ENCODE data around the gene RBPJL. TPM values are rescaled to one million over a fixed set of nuclear protein-coding genes. Genes with fewer than 3 reads are reported as not detected.
A peak's percentile ranks its signal among the peaks of the same experiment; 100 is the strongest.

Gene RBPJL
- total and polyA plus RNA-seq, 7 donors = 0.04 to 0.22 (median 0.04) TPM; not detected in 4

DNA sequence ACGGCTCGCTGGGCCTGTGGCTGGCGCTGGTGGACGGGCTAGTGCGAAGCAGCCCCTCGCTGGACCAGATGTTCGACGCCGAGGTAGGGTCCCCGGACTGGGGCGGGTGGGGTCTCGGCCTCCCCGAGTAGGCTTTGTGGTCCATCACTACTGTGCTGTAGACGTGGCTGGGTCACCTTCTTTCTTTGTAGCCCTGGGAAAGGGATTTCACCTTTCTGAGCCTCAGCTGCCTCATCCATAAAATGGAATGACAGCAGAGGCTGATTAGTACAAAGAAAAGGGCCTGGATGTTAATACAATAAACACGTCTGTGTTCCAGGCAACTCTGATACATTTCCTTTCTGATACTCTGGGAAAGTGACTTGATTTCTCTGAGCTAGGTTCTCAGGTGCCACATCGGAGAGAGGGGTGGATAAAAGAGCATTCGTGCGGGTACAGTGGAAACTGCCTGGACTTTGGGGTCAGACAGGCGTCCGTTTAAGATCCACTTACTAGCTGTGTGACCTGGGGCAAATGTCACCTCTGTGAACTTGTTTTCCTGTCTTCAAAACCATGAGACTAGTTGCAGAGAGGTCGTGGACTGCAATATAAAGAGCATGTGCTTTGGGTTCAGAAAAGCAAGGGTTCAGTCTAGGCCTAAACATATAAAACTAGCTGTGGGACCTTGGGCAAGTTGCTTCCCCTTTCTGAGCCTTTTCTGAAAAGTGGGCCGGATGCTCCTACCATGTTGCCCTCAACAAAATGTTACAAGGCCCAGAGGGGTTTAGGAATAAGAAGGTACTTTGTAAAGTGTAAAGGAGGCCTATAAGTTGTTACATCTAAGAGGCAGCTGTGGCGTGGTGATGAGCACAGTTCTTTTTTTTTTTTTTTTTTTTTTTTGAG, 57.2 kb downstream of the RBPJL start:
- Histone ChIP-seq H3K4me1 (peaks cover 32% of the 10 kb centered on the region), H3K27ac (peak overlapping the region; percentile 93), H3K9me3 (no peaks in the 10 kb centered on the region), H3K4me3 (peak overlapping the region; percentile 83), H3K36me3 (ENCODE audit: insufficient read depth in 1 of 2, low read depth in 1 of 2) (peaks cover 12 to 42% of the 10 kb centered on the region in 2 donors), H3K27me3 (ENCODE audit: insufficient read depth in 3 of 3, low read length in 2 of 3) (no peaks in the 10 kb centered on the region)
- ATAC-seq (no peak), DNase-seq (no peak)
- intact Hi-C loops (cut with DNase I) = loop anchor here (2.0 kb wide), 2 partner anchors 17 to 73 kb away; no protein-coding TSS in a partner anchor
- TF ChIP-seq, protein P1, sequence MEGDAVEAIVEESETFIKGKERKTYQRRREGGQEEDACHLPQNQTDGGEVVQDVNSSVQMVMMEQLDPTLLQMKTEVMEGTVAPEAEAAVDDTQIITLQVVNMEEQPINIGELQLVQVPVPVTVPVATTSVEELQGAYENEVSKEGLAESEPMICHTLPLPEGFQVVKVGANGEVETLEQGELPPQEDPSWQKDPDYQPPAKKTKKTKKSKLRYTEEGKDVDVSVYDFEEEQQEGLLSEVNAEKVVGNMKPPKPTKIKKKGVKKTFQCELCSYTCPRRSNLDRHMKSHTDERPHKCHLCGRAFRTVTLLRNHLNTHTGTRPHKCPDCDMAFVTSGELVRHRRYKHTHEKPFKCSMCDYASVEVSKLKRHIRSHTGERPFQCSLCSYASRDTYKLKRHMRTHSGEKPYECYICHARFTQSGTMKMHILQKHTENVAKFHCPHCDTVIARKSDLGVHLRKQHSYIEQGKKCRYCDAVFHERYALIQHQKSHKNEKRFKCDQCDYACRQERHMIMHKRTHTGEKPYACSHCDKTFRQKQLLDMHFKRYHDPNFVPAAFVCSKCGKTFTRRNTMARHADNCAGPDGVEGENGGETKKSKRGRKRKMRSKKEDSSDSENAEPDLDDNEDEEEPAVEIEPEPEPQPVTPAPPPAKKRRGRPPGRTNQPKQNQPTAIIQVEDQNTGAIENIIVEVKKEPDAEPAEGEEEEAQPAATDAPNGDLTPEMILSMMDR (IDR thresholded peaks at IDR 0.05) = no peak
- 20 to 22% (median 21%) methylated on average over 23 of the region's 23 CpGs for WGBS, 3 donors

GRCh38 chr20:45365444-45365970, 58.9 kb downstream of the RBPJL start:
- no peaks in the 10 kb centered on the region for H3K9me3 ChIP-seq
- H3K4me1 ChIP-seq = peaks cover 18% of the 10 kb centered on the region
- H3K27ac ChIP-seq = no peak overlapping the region
- peaks cover 12 to 42% of the 10 kb centered on the region in 2 donors for H3K36me3 ChIP-seq (ENCODE audit: insufficient read depth in 1 of 2, low read depth in 1 of 2)
- TF ChIP-seq, protein P1 (IDR thresholded peaks at IDR 0.05) = no peak
- DNase-seq = no peak
- 82 to 91% (median 85%) methylated on average over 5 of the region's 5 CpGs for WGBS, 3 donors
- intact Hi-C loops (cut with DNase I) = no loop called here
- ATAC-seq = no peak
- no peak overlapping the region for H3K4me3 ChIP-seq
- H3K27me3 ChIP-seq (ENCODE audit: insufficient read depth in 3 of 3, low read length in 2 of 3) = no peaks in the 10 kb centered on the region

- H3K9me3 ChIP-seq = no peaks in the 10 kb centered on the region
- H3K36me3 ChIP-seq (ENCODE audit: insufficient read depth in 1 of 2, low read depth in 1 of 2) = peaks cover 12 to 42% of the 10 kb centered on the region in 2 donors
- TF ChIP-seq, protein P1 (IDR thresholded peaks at IDR 0.05) = no peak
- no peaks in the 10 kb centered on the region for H3K27me3 ChIP-seq (ENCODE audit: insufficient read depth in 3 of 3, low read length in 2 of 3)
- DNase-seq (no peak), ATAC-seq (no peak)
- no peak overlapping the region for H3K27ac ChIP-seq
- no peak overlapping the region for H3K4me3 ChIP-seq
- peaks cover 18% of the 10 kb centered on the region for H3K4me1 ChIP-seq
- intact Hi-C loops (cut with DNase I) = no loop called here
- WGBS, 3 donors = 77 to 94% (median 89%) methylated on average over 1 of the region's 1 CpG
Observed at GRCh38 chr20:45366192-45366591, 59.6 kb downstream of the RBPJL start.

DNA sequence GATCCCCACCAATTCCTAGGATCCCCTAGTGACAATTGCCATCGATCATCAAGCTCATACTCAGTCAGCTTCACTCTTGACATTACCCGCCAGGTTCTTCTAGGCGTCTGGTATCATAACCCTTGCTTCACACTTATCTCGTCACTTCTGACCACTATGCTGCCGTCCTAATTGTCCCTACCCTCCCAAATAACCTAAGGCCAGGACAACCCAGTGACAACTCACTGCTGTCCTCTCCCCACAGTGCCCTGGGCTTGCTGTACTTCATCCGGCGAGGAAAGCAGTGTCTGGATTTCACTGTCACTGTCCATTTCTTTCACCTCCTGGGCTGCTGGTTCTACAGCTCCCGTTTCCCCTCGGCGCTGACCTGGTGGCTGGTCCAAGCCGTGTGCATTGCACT, 60.0 kb downstream of the RBPJL start:
- Histone ChIP-seq H3K4me3 (no peak overlapping the region), H3K9me3 (no peaks in the 10 kb centered on the region), H3K36me3 (ENCODE audit: insufficient read depth in 1 of 2, low read depth in 1 of 2) (peaks cover 12 to 42% of the 10 kb centered on the region in 2 donors), H3K27ac (no peak overlapping the region), H3K4me1 (peaks cover 18% of the 10 kb centered on the region), H3K27me3 (ENCODE audit: insufficient read depth in 3 of 3, low read length in 2 of 3) (no peaks in the 10 kb centered on the region)
- ATAC-seq (no peak), DNase-seq (no peak)
- 83 to 88% (median 84%) methylated on average over 11 of the region's 11 CpGs for WGBS, 3 donors
- intact Hi-C loops (cut with DNase I) = no loop called here
- TF ChIP-seq, protein P1 (IDR thresholded peaks at IDR 0.05) = no peak
